ENCODE data around the gene NPAS2. TPM values are rescaled to one million over a fixed set of nuclear protein-coding genes. Genes with fewer than 3 reads are reported as not detected.

NPAS2 gene
- total RNA-seq, 1 experiment from 2014 or later, result 142 TPM

GRCh38 chr2:100924520-100925451, 104.8 kb downstream of the NPAS2 start:
- CTCF ChIA-PET, result no interaction called here
- Mint-ChIP-seq H3K36me3 (ENCODE audit: insufficient read depth, unreplicated experiment) (peaks cover 34% of the 10 kb centered on the region), H3K27me3 (ENCODE audit: unreplicated experiment) (no peaks in the 10 kb centered on the region), H3K4me1 (ENCODE audit: low read depth, unreplicated experiment) (no peaks in the 10 kb centered on the region), H3K4me3 (ENCODE audit: low read depth, unreplicated experiment) (no peak overlapping the region), H3K27ac (ENCODE audit: unreplicated experiment) (no peak overlapping the region), H3K9me3 (ENCODE audit: low read depth, unreplicated experiment) (no peaks in the 10 kb centered on the region)
- intact Hi-C loops (cut with micrococcal nuclease; ENCODE audit: unreplicated experiment), result no loop called here
- DNase-seq, result no peak
- no TSS peak for BruUV-seq (replicated peaks)
- TF ChIP-seq, protein P1, sequence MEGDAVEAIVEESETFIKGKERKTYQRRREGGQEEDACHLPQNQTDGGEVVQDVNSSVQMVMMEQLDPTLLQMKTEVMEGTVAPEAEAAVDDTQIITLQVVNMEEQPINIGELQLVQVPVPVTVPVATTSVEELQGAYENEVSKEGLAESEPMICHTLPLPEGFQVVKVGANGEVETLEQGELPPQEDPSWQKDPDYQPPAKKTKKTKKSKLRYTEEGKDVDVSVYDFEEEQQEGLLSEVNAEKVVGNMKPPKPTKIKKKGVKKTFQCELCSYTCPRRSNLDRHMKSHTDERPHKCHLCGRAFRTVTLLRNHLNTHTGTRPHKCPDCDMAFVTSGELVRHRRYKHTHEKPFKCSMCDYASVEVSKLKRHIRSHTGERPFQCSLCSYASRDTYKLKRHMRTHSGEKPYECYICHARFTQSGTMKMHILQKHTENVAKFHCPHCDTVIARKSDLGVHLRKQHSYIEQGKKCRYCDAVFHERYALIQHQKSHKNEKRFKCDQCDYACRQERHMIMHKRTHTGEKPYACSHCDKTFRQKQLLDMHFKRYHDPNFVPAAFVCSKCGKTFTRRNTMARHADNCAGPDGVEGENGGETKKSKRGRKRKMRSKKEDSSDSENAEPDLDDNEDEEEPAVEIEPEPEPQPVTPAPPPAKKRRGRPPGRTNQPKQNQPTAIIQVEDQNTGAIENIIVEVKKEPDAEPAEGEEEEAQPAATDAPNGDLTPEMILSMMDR (IDR thresholded peaks at IDR 0.05; ENCODE audit: unreplicated experiment), result no peak

GRCh38 chr2:100928235-100928634, 108.3 kb downstream of the NPAS2 start:
- Mint-ChIP-seq H3K4me1 (ENCODE audit: low read depth, unreplicated experiment) (no peaks in the 10 kb centered on the region), H3K36me3 (ENCODE audit: insufficient read depth, unreplicated experiment) (peaks cover 44% of the 10 kb centered on the region), H3K4me3 (ENCODE audit: low read depth, unreplicated experiment) (no peak overlapping the region), H3K27ac (ENCODE audit: unreplicated experiment) (no peak overlapping the region), H3K9me3 (ENCODE audit: low read depth, unreplicated experiment) (no peaks in the 10 kb centered on the region), H3K27me3 (ENCODE audit: unreplicated experiment) (no peaks in the 10 kb centered on the region)
- no peak for DNase-seq
- CTCF ChIA-PET, result no interaction called here
- no TSS peak for BruUV-seq (replicated peaks)
- TF ChIP-seq, protein P1 (IDR thresholded peaks at IDR 0.05; ENCODE audit: unreplicated experiment), result no peak
- intact Hi-C loops (cut with micrococcal nuclease; ENCODE audit: unreplicated experiment), result no loop called here

DNA sequence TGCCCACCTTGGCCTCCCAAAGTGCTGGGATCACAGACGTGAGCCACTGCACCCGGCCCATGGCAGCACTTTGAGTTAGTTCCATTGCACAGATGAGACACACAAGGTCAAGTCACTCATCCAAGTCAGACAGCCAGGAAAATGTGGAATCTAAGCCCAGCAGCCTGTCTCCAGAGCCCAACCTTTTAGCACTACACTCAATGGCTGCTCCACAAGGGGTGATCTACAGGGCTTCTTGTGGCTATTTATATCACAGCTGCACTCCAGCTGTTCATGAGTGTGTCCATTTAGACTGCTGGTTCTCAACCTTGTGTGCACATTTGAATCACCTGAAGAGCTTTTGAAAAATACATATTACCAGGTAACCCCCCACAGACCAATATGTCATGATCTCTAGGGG, 109.2 kb downstream of the NPAS2 start:
- no TSS peak for BruUV-seq (replicated peaks)
- no peak for DNase-seq
- Mint-ChIP-seq H3K27ac (ENCODE audit: unreplicated experiment) (no peak overlapping the region), H3K4me3 (ENCODE audit: low read depth, unreplicated experiment) (no peak overlapping the region), H3K36me3 (ENCODE audit: insufficient read depth, unreplicated experiment) (peaks cover 49% of the 10 kb centered on the region), H3K27me3 (ENCODE audit: unreplicated experiment) (no peaks in the 10 kb centered on the region), H3K4me1 (ENCODE audit: low read depth, unreplicated experiment) (no peaks in the 10 kb centered on the region), H3K9me3 (ENCODE audit: low read depth, unreplicated experiment) (no peaks in the 10 kb centered on the region)
- intact Hi-C loops (cut with micrococcal nuclease; ENCODE audit: unreplicated experiment), result no loop called here
- TF ChIP-seq, protein P1 (IDR thresholded peaks at IDR 0.05; ENCODE audit: unreplicated experiment), result no peak
- CTCF ChIA-PET, result no interaction called here

DNA sequence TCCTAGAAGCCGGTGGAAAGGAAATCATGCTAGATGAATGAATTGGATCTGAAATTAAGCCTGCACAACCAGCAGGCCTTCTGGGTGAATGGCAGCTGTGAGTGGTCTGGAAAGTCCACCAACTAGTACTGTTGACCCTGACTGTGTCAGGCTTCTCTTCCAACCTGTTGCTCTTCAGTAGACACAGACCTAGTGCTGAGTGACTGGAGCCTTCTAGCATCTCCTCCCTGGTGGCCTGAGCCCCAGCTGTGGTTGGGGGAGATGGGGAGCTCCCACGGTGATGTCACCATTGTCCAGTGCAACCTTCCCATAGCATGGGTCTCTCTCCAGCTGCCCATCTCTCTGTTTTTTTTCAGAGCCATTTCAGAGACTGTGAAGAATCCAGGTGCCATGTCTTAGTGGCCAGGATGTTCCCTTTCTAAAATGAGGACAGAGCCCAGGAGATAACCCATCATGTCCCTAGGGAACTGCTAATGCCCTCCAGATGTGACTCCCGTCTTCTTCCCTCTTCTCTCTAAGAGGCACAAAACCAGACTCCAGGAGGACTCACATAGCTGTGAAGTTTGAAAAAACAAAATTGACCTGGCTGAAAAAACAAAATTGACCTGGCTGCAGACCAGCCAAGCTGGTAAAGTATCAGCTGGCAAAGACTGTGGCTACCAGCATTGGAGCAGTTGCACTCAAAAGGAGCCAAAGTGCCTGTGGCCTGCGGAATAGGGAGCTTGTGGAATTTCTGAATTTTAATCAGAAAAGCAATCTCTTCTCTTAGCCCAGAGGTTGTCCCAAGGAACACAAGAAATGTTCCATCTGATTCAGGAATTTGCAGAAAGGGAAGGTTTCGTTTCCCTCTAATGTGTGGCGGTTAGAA, 114.8 kb downstream of the NPAS2 start:
- no TSS peak for BruUV-seq (replicated peaks)
- Mint-ChIP-seq H3K27me3 (ENCODE audit: unreplicated experiment) (no peaks in the 10 kb centered on the region), H3K4me3 (ENCODE audit: low read depth, unreplicated experiment) (no peak overlapping the region), H3K9me3 (ENCODE audit: low read depth, unreplicated experiment) (no peaks in the 10 kb centered on the region), H3K36me3 (ENCODE audit: insufficient read depth, unreplicated experiment) (peaks cover 41% of the 10 kb centered on the region), H3K4me1 (ENCODE audit: low read depth, unreplicated experiment) (no peaks in the 10 kb centered on the region), H3K27ac (ENCODE audit: unreplicated experiment) (no peak overlapping the region)
- CTCF ChIA-PET, result no interaction called here
- TF ChIP-seq, protein P1 (IDR thresholded peaks at IDR 0.05; ENCODE audit: unreplicated experiment), result no peak
- DNase-seq, result no peak
- intact Hi-C loops (cut with micrococcal nuclease; ENCODE audit: unreplicated experiment), result no loop called here
